ENCODE results near the gene FBRSL1. TPM values are rescaled to one million over a fixed set of nuclear protein-coding genes. Genes with fewer than 3 reads are reported as not detected.

FBRSL1 gene
- total RNA-seq, 4 donors from 2014 or later: 5.9 to 34.3 (median 23.4) TPM

DNA sequence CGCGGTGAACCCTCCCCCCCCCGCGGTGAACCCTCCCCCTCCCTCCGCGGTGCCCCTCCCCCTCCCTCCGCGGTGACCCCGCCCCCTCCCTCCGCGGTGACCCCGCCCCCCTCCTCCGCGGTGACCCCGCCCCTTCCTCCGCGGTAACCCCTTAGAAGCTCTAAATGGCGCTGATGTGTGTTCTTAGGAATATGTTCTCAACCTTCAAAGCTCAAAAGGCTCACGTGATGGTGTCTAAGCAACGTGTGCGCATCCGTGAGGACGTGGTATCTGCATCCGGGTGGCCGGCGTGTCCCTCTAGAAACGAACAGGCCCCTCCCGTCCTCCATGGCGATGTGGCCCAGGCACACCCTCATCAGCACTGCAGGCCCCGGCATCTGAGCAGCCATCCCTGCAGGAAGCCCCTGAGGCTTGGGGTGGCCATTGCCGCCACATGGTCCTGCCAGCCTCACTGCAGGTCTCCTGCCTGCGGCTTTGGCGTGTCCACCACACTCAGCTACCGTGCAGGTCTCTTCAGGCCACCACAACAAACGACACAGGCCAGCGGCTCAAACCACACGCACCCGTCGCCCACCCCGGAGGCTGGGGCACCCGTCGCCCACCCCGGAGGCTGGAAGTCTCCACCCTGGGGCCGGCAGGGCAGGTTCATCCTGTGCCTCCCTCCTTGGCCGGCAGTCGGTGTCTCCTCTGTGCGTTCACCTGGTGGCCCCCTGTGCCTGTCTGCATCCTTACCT lies 14.5 kb upstream of the FBRSL1 start:
- peak overlapping the region in 2 of 4 donors; percentile 29 to 34 for H3K27ac ChIP-seq
- no peaks in the 10 kb centered on the region for H3K9me3 ChIP-seq
- H3K4me1 ChIP-seq: peaks cover 0 to 9% (median 0%) of the 10 kb centered on the region in 3 donors
- intact Hi-C loops (cut with DNase I): no loop called here
- H3K27me3 ChIP-seq: peaks cover 0 to 37% (median 0%) of the 10 kb centered on the region in 4 donors
- no peak overlapping the region for H3K4me3 ChIP-seq
- TF ChIP-seq, protein P1, sequence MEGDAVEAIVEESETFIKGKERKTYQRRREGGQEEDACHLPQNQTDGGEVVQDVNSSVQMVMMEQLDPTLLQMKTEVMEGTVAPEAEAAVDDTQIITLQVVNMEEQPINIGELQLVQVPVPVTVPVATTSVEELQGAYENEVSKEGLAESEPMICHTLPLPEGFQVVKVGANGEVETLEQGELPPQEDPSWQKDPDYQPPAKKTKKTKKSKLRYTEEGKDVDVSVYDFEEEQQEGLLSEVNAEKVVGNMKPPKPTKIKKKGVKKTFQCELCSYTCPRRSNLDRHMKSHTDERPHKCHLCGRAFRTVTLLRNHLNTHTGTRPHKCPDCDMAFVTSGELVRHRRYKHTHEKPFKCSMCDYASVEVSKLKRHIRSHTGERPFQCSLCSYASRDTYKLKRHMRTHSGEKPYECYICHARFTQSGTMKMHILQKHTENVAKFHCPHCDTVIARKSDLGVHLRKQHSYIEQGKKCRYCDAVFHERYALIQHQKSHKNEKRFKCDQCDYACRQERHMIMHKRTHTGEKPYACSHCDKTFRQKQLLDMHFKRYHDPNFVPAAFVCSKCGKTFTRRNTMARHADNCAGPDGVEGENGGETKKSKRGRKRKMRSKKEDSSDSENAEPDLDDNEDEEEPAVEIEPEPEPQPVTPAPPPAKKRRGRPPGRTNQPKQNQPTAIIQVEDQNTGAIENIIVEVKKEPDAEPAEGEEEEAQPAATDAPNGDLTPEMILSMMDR (IDR thresholded peaks at IDR 0.05): no peak
- 80 to 85% methylated on average over 1 to 9 of the region's 47 CpGs for WGBS, 2 donors
- no peak for DNase-seq
- no peaks in the 10 kb centered on the region for H3K36me3 ChIP-seq

- WGBS, 2 donors: 87% methylated on average over 20 of the region's 26 CpGs; no CpG with 5 or more reads in 1 of the 2 donors
- Histone ChIP-seq H3K4me3 (no peak overlapping the region), H3K9me3 (no peaks in the 10 kb centered on the region), H3K27me3 (peaks cover 0 to 43% (median 0%) of the 10 kb centered on the region in 4 donors), H3K27ac (peak overlapping the region in 1 of 4 donors; percentile 29), H3K36me3 (no peaks in the 10 kb centered on the region), H3K4me1 (peaks cover 0 to 8% (median 0%) of the 10 kb centered on the region in 3 donors)
- DNase-seq: no peak
- intact Hi-C loops (cut with DNase I): no loop called here
- TF ChIP-seq POLR2A (IDR thresholded peaks at IDR 0.05): no peak
- TF ChIP-seq, protein P1 (IDR thresholded peaks at IDR 0.05): no peak
Measured at GRCh38 chr12:132476038-132476414, 13.9 kb upstream of the FBRSL1 start.

- 86 to 90% methylated on average over 6 to 15 of the region's 18 CpGs for WGBS, 2 donors
- H3K9me3 ChIP-seq: no peaks in the 10 kb centered on the region
- no peak for TF ChIP-seq POLR2A (IDR thresholded peaks at IDR 0.05)
- TF ChIP-seq, protein P1 (IDR thresholded peaks at IDR 0.05): no peak
- DNase-seq: no peak
- H3K27me3 ChIP-seq: peaks cover 0 to 47% (median 0%) of the 10 kb centered on the region in 4 donors
- no peaks in the 10 kb centered on the region for H3K36me3 ChIP-seq
- H3K4me3 ChIP-seq: no peak overlapping the region
- peak overlapping the region in 1 of 4 donors; percentile 29 for H3K27ac ChIP-seq
- H3K4me1 ChIP-seq: peaks cover 0 to 5% (median 0%) of the 10 kb centered on the region in 3 donors
- intact Hi-C loops (cut with DNase I): no loop called here
Measured at GRCh38 chr12:132476421-132476820, 13.5 kb upstream of the FBRSL1 start.

GRCh38 chr12:132477017-132477702 lies 12.8 kb upstream of the FBRSL1 start:
- Histone ChIP-seq H3K4me1 (no peaks in the 10 kb centered on the region), H3K27ac (peak overlapping the region in 1 of 4 donors; percentile 29), H3K4me3 (no peak overlapping the region), H3K9me3 (no peaks in the 10 kb centered on the region), H3K27me3 (peaks cover 0 to 54% (median 0%) of the 10 kb centered on the region in 4 donors), H3K36me3 (no peaks in the 10 kb centered on the region)
- intact Hi-C loops (cut with DNase I): no loop called here
- WGBS, 2 donors: 50% methylated on average over 2 of the region's 14 CpGs; no CpG with 5 or more reads in 1 of the 2 donors
- TF ChIP-seq, protein P1 (IDR thresholded peaks at IDR 0.05): no peak
- TF ChIP-seq POLR2A (IDR thresholded peaks at IDR 0.05): no peak
- no peak for DNase-seq
